ENCODE measurements around the gene RIGI.

DNA sequence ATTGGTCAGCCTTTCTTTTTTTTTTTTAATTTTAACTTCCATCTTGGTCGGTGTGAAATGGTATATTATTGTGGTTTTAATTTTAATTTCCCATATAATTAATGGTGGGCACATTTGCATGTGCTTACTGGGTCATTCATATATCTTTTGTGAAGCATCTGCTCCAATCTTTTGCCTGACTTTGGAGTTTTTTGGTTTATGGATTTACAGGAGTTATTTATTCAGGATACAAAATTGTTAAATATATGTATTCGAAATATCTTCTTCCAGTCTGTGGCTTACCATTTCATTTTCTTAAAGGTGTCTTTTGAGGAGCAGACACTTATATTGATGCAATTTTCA lies 682 bp upstream of the RIGI start:
- TF ChIP-seq, protein P1, sequence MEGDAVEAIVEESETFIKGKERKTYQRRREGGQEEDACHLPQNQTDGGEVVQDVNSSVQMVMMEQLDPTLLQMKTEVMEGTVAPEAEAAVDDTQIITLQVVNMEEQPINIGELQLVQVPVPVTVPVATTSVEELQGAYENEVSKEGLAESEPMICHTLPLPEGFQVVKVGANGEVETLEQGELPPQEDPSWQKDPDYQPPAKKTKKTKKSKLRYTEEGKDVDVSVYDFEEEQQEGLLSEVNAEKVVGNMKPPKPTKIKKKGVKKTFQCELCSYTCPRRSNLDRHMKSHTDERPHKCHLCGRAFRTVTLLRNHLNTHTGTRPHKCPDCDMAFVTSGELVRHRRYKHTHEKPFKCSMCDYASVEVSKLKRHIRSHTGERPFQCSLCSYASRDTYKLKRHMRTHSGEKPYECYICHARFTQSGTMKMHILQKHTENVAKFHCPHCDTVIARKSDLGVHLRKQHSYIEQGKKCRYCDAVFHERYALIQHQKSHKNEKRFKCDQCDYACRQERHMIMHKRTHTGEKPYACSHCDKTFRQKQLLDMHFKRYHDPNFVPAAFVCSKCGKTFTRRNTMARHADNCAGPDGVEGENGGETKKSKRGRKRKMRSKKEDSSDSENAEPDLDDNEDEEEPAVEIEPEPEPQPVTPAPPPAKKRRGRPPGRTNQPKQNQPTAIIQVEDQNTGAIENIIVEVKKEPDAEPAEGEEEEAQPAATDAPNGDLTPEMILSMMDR (conservative IDR thresholded peaks at IDR 0.05; ENCODE audit: low read length) = peak; percentile 28; the same call in 1 of the 2 replicates
- no peak for TF ChIP-seq EZH2phosphoT487 (IDR thresholded peaks at IDR 0.05; ENCODE audit: borderline replicate concordance, low read depth, low read length)

All from OCI-LY7 (cell line).